Activated B cell treated with CpG ODN at 0.5 μM for 24 hours (primary cell): ENCODE measurements around the gene C16orf86. TPM values are rescaled to one million over a fixed set of nuclear protein-coding genes. Genes with fewer than 3 reads are reported as not detected.

Experiments
- ATAC-seq: fragments of 200-7000 bp; cut with Tn5 transposase; one replicate; pipeline ENCODE4 v1.10.0; 2021; ENCODE audit warnings: low read depth, mild to moderate bottlenecking, moderate library complexity
- CTCF ChIA-PET: fragments of 350-600 bp; sonication (Branson Sonifier 250); formaldehyde crosslinking; loops from one replicate; lab custom pipeline; 2021; ENCODE audit warnings: antibody characterized with exemption; lab: Charles Lee
- POLR2A ChIA-PET: fragments of 350-600 bp; sonication (Branson Sonifier 250); formaldehyde crosslinking; loops from one replicate; lab custom pipeline; 2021; ENCODE audit warnings: antibody characterized with exemption; lab: Charles Lee
- DNase-seq: peaks from one replicate; pipeline ENCODE4 v3.0.0; 2022
- H3K27ac Mint-ChIP-seq: one replicate; pipeline ENCODE4 v1.8.0; 2020; ENCODE audit warnings: mixed read lengths
- H3K27me3 Mint-ChIP-seq: one replicate; pipeline ENCODE4 v1.8.0; 2021; ENCODE audit warnings: mixed read lengths
- H3K36me3 Mint-ChIP-seq: one replicate; pipeline ENCODE4 v1.8.0; 2021; ENCODE audit warnings: low read depth, mixed read lengths
- H3K4me1 Mint-ChIP-seq: one replicate; pipeline ENCODE4 v1.8.0; 2021; ENCODE audit warnings: mixed read lengths
- H3K4me3 Mint-ChIP-seq: one replicate; pipeline ENCODE4 v1.8.0; 2020; ENCODE audit warnings: mild to moderate bottlenecking, mixed read lengths
- H3K9me3 Mint-ChIP-seq: one replicate; pipeline ENCODE4 v1.8.0; 2020; ENCODE audit warnings: mixed read lengths
- intact Hi-C: fragments of 100-400 bp; cut with micrococcal nuclease; formaldehyde crosslinking; loops from one replicate; pipeline ENCODE4 v1.15.1; 2024
- total RNA-seq: library from RNA; stranded (reverse); gene quantifications from 2 replicates; pipeline ENCODE4 v1.2.3, GENCODE V29; 2022
- TF ChIP-seq, protein P1 (sequence below): fragments of 200-600 bp; IDR thresholded peaks from one replicate; pipeline ENCODE4 v1.8.0; 2022; ENCODE audit warnings: antibody characterized with exemption, mild to moderate bottlenecking

C16orf86 gene
- total RNA-seq, 1 donor from 2014 or later, result 2.4 TPM

DNA sequence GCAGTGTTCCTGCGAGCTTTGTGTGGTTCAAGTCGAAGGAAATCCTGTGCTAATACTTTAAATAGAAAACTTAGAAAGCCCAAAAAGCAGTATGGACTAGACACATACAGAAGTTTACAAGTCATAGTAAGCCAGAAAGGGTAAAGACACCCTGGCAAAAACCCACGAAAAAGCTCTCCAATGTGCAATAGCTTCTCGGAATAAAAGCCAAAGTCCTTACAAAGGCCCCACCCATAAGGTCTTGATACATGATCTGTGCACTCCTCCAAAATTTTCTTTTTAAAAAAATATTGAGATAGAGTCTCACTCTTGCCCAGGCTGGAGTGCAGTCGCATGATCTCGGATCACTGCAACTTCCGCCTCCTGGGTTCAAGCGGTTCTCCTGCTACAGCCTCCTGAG is 10.3 kb downstream of the C16orf86 start:
- CTCF ChIA-PET, result no interaction called here
- no peaks in the 10 kb centered on the region for H3K9me3 Mint-ChIP-seq
- DNase-seq, result no peak
- POLR2A ChIA-PET, result interaction anchor here (0.9 kb wide), 1 partner anchor 17 kb away, joined by 3 read pairs; the partner anchor contains the start of gene ACD
- H3K4me1 Mint-ChIP-seq, result peaks cover 23% of the 10 kb centered on the region
- H3K4me3 Mint-ChIP-seq, result no peak overlapping the region
- H3K27me3 Mint-ChIP-seq, result no peaks in the 10 kb centered on the region
- ATAC-seq, result no peak
- TF ChIP-seq, protein P1, sequence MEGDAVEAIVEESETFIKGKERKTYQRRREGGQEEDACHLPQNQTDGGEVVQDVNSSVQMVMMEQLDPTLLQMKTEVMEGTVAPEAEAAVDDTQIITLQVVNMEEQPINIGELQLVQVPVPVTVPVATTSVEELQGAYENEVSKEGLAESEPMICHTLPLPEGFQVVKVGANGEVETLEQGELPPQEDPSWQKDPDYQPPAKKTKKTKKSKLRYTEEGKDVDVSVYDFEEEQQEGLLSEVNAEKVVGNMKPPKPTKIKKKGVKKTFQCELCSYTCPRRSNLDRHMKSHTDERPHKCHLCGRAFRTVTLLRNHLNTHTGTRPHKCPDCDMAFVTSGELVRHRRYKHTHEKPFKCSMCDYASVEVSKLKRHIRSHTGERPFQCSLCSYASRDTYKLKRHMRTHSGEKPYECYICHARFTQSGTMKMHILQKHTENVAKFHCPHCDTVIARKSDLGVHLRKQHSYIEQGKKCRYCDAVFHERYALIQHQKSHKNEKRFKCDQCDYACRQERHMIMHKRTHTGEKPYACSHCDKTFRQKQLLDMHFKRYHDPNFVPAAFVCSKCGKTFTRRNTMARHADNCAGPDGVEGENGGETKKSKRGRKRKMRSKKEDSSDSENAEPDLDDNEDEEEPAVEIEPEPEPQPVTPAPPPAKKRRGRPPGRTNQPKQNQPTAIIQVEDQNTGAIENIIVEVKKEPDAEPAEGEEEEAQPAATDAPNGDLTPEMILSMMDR, result no peak
- H3K36me3 Mint-ChIP-seq, result peaks cover 18% of the 10 kb centered on the region
- no peak overlapping the region for H3K27ac Mint-ChIP-seq
- intact Hi-C loops, result no loop called here

DNA sequence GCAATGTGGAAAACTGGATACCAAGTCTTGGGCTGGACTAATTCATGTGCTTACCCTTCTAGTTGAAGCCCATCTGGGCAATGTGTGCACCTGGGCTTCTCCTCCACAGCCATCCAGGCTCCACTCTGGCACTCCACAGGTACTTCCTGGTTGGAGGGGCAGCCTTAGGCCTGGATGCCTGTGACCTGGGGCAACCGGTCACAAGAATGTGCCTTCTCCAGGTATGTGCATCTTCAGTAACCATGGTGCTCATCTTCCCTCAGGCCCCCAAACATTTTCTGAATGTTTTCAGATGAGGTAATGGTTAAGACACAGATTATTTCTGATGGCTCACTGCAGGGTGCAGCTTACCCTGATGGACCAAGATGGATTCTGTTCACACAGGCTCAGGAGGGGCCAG is 11.1 kb downstream of the C16orf86 start:
- Mint-ChIP-seq H3K36me3 (peaks cover 22% of the 10 kb centered on the region), H3K9me3 (no peaks in the 10 kb centered on the region), H3K4me3 (no peak overlapping the region), H3K27ac (no peak overlapping the region), H3K27me3 (no peaks in the 10 kb centered on the region), H3K4me1 (peaks cover 19% of the 10 kb centered on the region)
- TF ChIP-seq, protein P1, result no peak
- ATAC-seq (no peak), DNase-seq (no peak)
- ChIA-PET POLR2A (interaction anchor here (0.6 to 1.1 kb wide), 4 partner anchors 20 to 345 kb away, joined by 3 to 6 read pairs (median 4); partner anchors contain the start of genes CARMIL2 and NUTF2), CTCF (no interaction called here)
- intact Hi-C loops, result no loop called here

- H3K36me3 Mint-ChIP-seq, result peaks cover 26% of the 10 kb centered on the region
- no peak overlapping the region for H3K27ac Mint-ChIP-seq
- H3K4me1 Mint-ChIP-seq, result peaks cover 16% of the 10 kb centered on the region
- ChIA-PET CTCF (interaction anchor here (1.4 kb wide), 1 partner anchor 138 kb away, joined by 4 read pairs; no protein-coding TSS in a partner anchor), POLR2A (interaction anchor here (0.6 to 1.1 kb wide), 5 partner anchors 21 to 344 kb away, joined by 3 to 6 read pairs (median 4); partner anchors contain the start of genes CARMIL2 and NUTF2)
- ATAC-seq (no peak), DNase-seq (no peak)
- intact Hi-C loops, result no loop called here
- no peaks in the 10 kb centered on the region for H3K9me3 Mint-ChIP-seq
- TF ChIP-seq, protein P1, result no peak
- no peaks in the 10 kb centered on the region for H3K27me3 Mint-ChIP-seq
- no peak overlapping the region for H3K4me3 Mint-ChIP-seq
Measured at GRCh38 chr16:67678354-67679023, 11.9 kb downstream of the C16orf86 start.

DNA sequence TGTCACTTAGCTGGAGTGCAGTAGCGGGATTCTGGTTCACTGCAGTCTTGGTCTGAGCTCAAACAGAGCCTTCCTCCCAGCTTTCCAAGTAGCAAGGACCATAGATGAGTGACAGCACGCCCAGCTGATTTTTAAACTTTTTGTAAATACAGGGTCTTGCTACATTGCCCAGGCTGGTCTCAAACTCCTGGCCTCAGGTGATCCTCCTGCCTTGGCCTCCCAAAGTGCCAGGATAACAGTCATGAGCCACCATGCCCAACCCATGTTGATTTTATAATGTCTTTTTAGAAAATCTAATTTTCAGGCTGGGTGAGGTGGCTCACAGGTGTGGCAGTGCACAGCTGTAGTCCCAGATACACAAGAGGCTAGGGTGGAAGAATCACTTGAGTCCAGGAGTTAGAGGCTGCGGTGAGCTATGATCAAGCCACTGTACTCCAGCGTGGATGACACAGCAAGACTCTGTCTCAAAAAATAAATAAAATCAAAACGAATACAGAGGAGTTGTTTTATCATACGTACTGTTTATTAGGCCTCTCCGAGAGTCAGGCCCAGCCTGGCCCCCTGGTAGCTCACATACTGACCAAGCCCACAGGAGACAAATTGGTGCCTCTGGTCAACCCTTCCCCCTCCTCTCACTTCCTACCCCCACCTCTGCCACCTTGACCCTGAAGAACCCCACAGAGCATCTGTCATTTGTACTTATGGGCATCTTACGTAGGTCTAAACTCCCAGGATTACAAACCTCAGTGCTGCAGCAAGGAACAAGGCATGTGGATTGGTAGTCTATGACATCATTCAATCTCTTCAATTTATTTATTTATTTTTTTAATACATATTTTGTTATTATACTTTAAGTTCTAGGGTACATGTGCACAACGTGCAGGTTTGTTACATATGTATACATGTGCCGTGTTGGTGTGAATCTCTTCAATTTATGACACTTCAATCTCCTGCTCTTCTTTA is 13.6 kb downstream of the C16orf86 start:
- no peak for ATAC-seq
- POLR2A ChIA-PET, result interaction anchor here (0.5 to 0.7 kb wide), 2 partner anchors 565 to 648 kb away, joined by 3 to 4 read pairs; partner anchors contain the start of gene PLA2G15

More for the DNA sequence above, 13.6 kb downstream of the C16orf86 start:
- Mint-ChIP-seq H3K4me1 (peaks cover 16% of the 10 kb centered on the region), H3K27me3 (no peaks in the 10 kb centered on the region), H3K4me3 (no peak overlapping the region), H3K36me3 (peaks cover 31% of the 10 kb centered on the region), H3K9me3 (no peaks in the 10 kb centered on the region), H3K27ac (no peak overlapping the region)
- DNase-seq, result no peak
- CTCF ChIA-PET, result interaction anchor here (1.4 kb wide), 1 partner anchor 136 kb away, joined by 4 read pairs; no protein-coding TSS in a partner anchor
- TF ChIP-seq, protein P1, result no peak
- intact Hi-C loops, result no loop called here
